ENCODE measurements around the gene MAP2K5.

MAP2K5 gene

DNA sequence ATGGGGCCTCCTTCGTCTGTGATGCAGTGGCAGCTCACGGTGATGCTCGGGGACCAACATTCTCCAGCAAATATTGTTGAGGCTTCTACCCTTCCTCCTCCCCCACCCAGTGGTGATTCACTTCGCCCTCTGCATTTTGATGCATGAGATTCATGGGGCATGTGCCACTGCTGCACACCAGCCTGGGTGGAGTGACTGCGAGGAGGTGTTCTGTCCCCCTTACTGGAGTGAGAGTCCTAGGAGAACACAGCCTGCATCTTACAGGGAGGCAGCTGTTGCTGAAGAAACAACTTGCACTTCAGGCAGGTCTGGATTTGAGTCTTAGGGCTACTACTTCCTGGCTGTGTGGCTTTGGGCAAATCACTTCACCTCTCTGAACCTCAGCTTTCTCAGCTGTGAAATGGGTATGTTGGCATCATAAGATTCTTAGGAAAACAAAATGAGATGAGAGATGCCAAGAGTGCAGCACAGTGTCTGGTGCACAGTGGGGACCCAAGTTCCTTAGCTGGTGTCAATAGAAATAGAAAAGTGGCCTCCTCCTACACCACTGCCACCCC lies 272.6 kb downstream of the MAP2K5 start (continued):
- TF ChIP-seq, protein P1, sequence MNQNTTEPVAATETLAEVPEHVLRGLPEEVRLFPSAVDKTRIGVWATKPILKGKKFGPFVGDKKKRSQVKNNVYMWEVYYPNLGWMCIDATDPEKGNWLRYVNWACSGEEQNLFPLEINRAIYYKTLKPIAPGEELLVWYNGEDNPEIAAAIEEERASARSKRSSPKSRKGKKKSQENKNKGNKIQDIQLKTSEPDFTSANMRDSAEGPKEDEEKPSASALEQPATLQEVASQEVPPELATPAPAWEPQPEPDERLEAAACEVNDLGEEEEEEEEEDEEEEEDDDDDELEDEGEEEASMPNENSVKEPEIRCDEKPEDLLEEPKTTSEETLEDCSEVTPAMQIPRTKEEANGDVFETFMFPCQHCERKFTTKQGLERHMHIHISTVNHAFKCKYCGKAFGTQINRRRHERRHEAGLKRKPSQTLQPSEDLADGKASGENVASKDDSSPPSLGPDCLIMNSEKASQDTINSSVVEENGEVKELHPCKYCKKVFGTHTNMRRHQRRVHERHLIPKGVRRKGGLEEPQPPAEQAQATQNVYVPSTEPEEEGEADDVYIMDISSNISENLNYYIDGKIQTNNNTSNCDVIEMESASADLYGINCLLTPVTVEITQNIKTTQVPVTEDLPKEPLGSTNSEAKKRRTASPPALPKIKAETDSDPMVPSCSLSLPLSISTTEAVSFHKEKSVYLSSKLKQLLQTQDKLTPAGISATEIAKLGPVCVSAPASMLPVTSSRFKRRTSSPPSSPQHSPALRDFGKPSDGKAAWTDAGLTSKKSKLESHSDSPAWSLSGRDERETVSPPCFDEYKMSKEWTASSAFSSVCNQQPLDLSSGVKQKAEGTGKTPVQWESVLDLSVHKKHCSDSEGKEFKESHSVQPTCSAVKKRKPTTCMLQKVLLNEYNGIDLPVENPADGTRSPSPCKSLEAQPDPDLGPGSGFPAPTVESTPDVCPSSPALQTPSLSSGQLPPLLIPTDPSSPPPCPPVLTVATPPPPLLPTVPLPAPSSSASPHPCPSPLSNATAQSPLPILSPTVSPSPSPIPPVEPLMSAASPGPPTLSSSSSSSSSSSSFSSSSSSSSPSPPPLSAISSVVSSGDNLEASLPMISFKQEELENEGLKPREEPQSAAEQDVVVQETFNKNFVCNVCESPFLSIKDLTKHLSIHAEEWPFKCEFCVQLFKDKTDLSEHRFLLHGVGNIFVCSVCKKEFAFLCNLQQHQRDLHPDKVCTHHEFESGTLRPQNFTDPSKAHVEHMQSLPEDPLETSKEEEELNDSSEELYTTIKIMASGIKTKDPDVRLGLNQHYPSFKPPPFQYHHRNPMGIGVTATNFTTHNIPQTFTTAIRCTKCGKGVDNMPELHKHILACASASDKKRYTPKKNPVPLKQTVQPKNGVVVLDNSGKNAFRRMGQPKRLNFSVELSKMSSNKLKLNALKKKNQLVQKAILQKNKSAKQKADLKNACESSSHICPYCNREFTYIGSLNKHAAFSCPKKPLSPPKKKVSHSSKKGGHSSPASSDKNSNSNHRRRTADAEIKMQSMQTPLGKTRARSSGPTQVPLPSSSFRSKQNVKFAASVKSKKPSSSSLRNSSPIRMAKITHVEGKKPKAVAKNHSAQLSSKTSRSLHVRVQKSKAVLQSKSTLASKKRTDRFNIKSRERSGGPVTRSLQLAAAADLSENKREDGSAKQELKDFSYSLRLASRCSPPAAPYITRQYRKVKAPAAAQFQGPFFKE (tag by site-specific recombination; IDR thresholded peaks at IDR 0.05; ENCODE audit: borderline replicate concordance) = no peak
- TF ChIP-seq ZNF37A (tag by site-specific recombination; IDR thresholded peaks at IDR 0.05) (no peak), ZNF23 (tag by site-specific recombination; IDR thresholded peaks at IDR 0.05; ENCODE audit: borderline replicate concordance) (no peak), ZNF202 (tag by site-specific recombination; IDR thresholded peaks at IDR 0.05; ENCODE audit: borderline replicate concordance) (no peak), ZNF521 (tag by site-specific recombination; IDR thresholded peaks at IDR 0.05) (no peak), ZXDB (tag by site-specific recombination; IDR thresholded peaks at IDR 0.05) (no peak), ZNF768 (tag by site-specific recombination; IDR thresholded peaks at IDR 0.05) (peak; percentile 51; the same call in 1 of the 2 replicates)

DNA sequence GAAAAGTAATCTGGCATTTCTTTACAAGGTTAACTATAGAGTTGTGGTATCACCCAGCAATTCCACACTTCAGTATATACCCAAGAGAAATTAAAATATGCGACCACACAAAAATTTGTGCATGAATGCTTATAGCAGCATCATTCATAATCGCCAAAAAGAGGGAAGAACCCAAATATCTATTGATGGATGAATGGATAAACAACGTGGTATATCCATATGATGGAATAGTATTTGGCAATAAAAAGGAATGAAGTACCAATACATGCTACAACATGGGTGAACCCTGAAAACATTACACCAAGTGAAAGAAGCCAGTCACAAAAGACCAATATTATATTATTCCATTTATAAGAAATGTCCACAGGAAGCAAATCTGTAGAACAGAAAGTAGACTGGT lies 274.2 kb downstream of the MAP2K5 start:
- Histone ChIP-seq H3K9me3 (ENCODE audit: control insufficient read depth, insufficient read depth, low read depth, low read length) (no peaks in the 10 kb centered on the region), H3K4me3 (ENCODE audit: low read depth, low read length) (no peak overlapping the region), H3K27ac (ENCODE audit: extremely low read depth, low read depth, low read length) (no peak overlapping the region), H3K4me1 (ENCODE audit: control insufficient read depth, insufficient read depth, low read length) (peaks cover 6% of the 10 kb centered on the region; the same call in 1 of the 2 replicates), H3K36me3 (ENCODE audit: control insufficient read depth in 2 of 2, insufficient read depth in 1 of 2, low read length in 2 of 2) (no peaks in the 10 kb centered on the region)
- ChIA-PET POLR2A (no interaction called here), CTCF (no interaction called here)
- no peak for TF ChIP-seq ZNF112 (tag by site-specific recombination; IDR thresholded peaks at IDR 0.05)
- no peak for TF ChIP-seq BCL11A (tag by site-specific recombination; IDR thresholded peaks at IDR 0.05; ENCODE audit: low read depth)
- no peak for TF ChIP-seq ZNF501 (tag by site-specific recombination; IDR thresholded peaks at IDR 0.05)
- 0 out of 2 replicates have a peak, but pooled peaks have one; percentile 5 for TF ChIP-seq ZNF768 (tag by site-specific recombination; IDR thresholded peaks at IDR 0.05)
- no peak for TF ChIP-seq ZNF514 (tag by site-specific recombination; IDR thresholded peaks at IDR 0.05)
- TF ChIP-seq ZNF510 (tag by site-specific recombination; IDR thresholded peaks at IDR 0.05; ENCODE audit: insufficient replicate concordance) = no peak
- peak; percentile 65 for TF ChIP-seq ZNF146 (tag by site-specific recombination; IDR thresholded peaks at IDR 0.05)

DNA sequence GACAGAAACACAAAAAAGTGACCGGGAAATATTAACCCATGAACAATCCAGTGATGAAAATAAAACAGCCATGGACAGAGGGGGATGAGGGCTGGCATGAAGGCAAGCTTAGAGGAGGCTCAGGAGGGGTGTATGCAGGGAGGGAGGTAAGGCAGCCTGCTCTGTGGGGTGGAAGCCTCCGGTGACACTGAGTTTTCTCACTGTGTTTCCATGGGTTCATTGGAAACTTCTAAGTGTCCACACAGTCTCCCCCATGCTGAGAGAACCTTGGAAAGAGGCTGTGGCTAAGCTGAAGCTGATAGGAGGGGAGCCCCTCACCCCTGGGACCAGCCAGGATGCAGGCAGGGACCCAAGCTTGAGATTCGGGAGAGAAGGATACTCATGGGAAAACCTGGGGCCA lies 276.0 kb downstream of the MAP2K5 start:
- H3K9me3 ChIP-seq (ENCODE audit: control insufficient read depth, insufficient read depth, low read depth, low read length) = no peaks in the 10 kb centered on the region
- H3K36me3 ChIP-seq (ENCODE audit: control insufficient read depth in 2 of 2, insufficient read depth in 1 of 2, low read length in 2 of 2) = no peaks in the 10 kb centered on the region
- H3K27ac ChIP-seq (ENCODE audit: extremely low read depth, low read depth, low read length) = no peak overlapping the region
- ChIA-PET CTCF (interaction anchor here (0.7 kb wide), 1 partner anchor 14 kb away, joined by 6 read pairs; no protein-coding TSS in a partner anchor), POLR2A (no interaction called here)
- H3K4me3 ChIP-seq (ENCODE audit: low read depth, low read length) = no peak overlapping the region
- no peaks in the 10 kb centered on the region for H3K4me1 ChIP-seq (ENCODE audit: control insufficient read depth, insufficient read depth, low read length)
- TF ChIP-seq, protein P2, sequence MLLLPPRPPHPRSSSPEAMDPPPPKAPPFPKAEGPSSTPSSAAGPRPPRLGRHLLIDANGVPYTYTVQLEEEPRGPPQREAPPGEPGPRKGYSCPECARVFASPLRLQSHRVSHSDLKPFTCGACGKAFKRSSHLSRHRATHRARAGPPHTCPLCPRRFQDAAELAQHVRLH (tag by site-specific recombination; IDR thresholded peaks at IDR 0.05) = no peak
- TF ChIP-seq ZNF48 (tag by site-specific recombination; IDR thresholded peaks at IDR 0.05) = no peak
- no peak for TF ChIP-seq TRIM28 (IDR thresholded peaks at IDR 0.05; ENCODE audit: borderline replicate concordance, low read length)
- TF ChIP-seq ZNF404 (tag by site-specific recombination; IDR thresholded peaks at IDR 0.05) = no peak
- no peak for TF ChIP-seq ZNF2 (tag by site-specific recombination; IDR thresholded peaks at IDR 0.05)
- TF ChIP-seq, protein P3, sequence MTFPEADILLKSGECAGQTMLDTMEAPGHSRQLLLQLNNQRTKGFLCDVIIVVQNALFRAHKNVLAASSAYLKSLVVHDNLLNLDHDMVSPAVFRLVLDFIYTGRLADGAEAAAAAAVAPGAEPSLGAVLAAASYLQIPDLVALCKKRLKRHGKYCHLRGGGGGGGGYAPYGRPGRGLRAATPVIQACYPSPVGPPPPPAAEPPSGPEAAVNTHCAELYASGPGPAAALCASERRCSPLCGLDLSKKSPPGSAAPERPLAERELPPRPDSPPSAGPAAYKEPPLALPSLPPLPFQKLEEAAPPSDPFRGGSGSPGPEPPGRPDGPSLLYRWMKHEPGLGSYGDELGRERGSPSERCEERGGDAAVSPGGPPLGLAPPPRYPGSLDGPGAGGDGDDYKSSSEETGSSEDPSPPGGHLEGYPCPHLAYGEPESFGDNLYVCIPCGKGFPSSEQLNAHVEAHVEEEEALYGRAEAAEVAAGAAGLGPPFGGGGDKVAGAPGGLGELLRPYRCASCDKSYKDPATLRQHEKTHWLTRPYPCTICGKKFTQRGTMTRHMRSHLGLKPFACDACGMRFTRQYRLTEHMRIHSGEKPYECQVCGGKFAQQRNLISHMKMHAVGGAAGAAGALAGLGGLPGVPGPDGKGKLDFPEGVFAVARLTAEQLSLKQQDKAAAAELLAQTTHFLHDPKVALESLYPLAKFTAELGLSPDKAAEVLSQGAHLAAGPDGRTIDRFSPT (tag by site-specific recombination; IDR thresholded peaks at IDR 0.05) = no peak
- TF ChIP-seq HOXD13 (CRISPR knock-in tag; IDR thresholded peaks at IDR 0.05; ENCODE audit: borderline replicate concordance) = no peak
- peak; percentile 64 for TF ChIP-seq GLIS1 (tag by site-specific recombination; IDR thresholded peaks at IDR 0.05)
- peak; percentile 17; the same call in 1 of the 2 replicates for TF ChIP-seq GLIS2 (tag by site-specific recombination; IDR thresholded peaks at IDR 0.05)
- TF ChIP-seq, protein P4, sequence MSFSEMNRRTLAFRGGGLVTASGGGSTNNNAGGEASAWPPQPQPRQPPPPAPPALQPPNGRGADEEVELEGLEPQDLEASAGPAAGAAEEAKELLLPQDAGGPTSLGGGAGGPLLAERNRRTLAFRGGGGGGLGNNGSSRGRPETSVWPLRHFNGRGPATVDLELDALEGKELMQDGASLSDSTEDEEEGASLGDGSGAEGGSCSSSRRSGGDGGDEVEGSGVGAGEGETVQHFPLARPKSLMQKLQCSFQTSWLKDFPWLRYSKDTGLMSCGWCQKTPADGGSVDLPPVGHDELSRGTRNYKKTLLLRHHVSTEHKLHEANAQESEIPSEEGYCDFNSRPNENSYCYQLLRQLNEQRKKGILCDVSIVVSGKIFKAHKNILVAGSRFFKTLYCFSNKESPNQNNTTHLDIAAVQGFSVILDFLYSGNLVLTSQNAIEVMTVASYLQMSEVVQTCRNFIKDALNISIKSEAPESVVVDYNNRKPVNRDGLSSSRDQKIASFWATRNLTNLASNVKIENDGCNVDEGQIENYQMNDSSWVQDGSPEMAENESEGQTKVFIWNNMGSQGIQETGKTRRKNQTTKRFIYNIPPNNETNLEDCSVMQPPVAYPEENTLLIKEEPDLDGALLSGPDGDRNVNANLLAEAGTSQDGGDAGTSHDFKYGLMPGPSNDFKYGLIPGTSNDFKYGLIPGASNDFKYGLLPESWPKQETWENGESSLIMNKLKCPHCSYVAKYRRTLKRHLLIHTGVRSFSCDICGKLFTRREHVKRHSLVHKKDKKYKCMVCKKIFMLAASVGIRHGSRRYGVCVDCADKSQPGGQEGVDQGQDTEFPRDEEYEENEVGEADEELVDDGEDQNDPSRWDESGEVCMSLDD (tag by site-specific recombination; IDR thresholded peaks at IDR 0.05) = no peak
